Upper lobe of left lung (tissue), 4 donors: ENCODE measurements around the gene CFHR5.

Source experiments
- POLR2AphosphoS5 ChIP-seq, 2 donors: sonication (generic); formaldehyde crosslinking; IDR thresholded peaks; one replicate each; pipeline ENCODE4 v1.5.1; 2017; ENCODE audit warnings: antibody characterized with exemption in 2 of 2
- TF ChIP-seq, protein P1 (sequence below), 6 experiments: fragments of 450-650 bp in 4 of 6; fragments of 200-600 bp in 2 of 6; sonication (generic) in 2 of 6; IDR thresholded peaks; one replicate each; pipeline ENCODE4 v1.5.1; 2016 to 2019; ENCODE audit warnings: antibody characterized with exemption in 6 of 6

DNA sequence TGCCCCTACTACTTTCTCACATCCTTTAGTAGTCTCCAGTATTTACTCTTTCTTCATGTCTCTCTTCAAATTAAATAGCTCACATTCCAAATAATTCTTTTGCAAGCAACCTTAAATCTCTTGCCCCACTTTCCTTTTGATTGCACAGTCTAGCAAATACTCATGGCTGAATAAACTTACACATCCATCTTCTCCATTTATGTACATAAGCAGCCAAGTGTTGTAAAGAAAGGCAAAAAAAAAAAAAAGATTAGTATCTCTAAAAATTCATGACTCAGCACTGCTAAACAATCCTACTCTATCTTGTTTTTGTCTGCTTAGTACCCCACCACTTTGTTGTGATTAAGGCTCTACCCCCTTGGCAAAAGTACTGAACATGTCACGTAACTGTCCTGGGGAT, 47.1 kb downstream of the CFHR5 start:
- TF ChIP-seq, protein P1, sequence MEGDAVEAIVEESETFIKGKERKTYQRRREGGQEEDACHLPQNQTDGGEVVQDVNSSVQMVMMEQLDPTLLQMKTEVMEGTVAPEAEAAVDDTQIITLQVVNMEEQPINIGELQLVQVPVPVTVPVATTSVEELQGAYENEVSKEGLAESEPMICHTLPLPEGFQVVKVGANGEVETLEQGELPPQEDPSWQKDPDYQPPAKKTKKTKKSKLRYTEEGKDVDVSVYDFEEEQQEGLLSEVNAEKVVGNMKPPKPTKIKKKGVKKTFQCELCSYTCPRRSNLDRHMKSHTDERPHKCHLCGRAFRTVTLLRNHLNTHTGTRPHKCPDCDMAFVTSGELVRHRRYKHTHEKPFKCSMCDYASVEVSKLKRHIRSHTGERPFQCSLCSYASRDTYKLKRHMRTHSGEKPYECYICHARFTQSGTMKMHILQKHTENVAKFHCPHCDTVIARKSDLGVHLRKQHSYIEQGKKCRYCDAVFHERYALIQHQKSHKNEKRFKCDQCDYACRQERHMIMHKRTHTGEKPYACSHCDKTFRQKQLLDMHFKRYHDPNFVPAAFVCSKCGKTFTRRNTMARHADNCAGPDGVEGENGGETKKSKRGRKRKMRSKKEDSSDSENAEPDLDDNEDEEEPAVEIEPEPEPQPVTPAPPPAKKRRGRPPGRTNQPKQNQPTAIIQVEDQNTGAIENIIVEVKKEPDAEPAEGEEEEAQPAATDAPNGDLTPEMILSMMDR (IDR thresholded peaks at IDR 0.05), result no peak
- no peak for TF ChIP-seq POLR2AphosphoS5 (IDR thresholded peaks at IDR 0.05)
